HG02840 (cell line): ENCODE results near the gene PDS5B.

Experiments used
- ATAC-seq: cut with Tn5 transposase; IDR thresholded peaks from one replicate; pipeline ENCODE4 v1.9.1; 2021; ENCODE audit warnings: mild to moderate bottlenecking, moderate library complexity, moderate number of reproducible peaks; ENCODE audit not compliant: unreplicated experiment, low FRiP score

The PDS5B gene

DNA sequence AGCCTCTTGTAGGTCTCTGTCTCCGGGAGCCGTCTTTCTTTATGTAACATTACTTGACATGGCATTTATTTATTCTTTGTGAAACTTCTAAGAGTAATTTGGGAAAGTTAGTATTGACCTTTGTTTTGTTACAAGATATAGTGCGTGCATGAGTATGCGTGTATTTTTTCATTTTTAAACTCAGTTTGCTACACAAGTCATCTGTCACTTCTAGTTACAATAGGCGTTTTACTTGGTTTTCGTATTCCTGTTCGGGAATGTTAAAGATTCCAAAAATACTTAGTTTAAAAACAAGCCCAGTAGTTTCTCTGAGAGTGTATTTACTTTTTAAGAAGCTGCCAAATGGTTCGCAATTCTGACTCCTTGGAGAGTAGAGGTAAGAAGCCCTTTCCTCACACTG lies 3.2 kb downstream of the PDS5B start:
- ATAC-seq: no peak

DNA sequence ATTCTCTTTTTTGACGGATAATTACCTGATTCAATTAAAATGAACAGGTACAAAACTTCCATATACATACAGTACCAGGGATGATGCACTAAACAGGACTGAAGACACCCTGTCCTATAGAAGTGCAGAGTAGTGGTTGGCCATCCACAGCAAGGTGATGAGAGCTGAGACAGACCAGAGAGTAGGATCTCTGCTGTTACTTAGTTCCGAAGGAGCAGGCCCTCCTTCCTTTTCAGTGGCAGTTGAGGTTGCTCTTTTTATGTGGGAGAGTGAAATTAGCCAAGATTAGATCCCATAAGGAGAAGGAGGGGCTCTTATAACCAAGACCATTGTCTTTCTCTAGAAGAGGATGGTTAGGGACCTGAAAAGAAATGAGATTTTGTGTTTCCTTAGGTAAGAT lies 4.0 kb downstream of the PDS5B start:
- ATAC-seq: no peak

DNA sequence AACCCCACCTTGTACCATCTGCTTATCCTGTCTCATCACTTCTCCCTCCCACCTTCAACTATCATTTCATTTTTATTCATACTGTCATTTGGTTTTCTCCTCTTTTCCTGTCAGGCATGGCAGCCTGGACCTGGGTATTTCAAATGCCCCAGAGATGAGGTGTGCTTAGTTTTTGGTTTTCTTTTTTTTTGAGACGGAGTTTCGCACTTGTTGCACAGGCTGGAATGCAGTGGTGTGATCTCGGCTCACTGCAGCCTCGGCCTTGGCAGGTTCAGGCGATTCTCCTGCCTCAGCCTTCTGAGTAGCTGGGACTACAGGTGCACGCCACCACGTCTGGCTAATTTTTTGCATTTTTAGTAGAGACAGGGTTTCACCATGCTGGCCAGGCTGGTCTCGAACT lies 5.8 kb downstream of the PDS5B start:
- no peak for ATAC-seq

DNA sequence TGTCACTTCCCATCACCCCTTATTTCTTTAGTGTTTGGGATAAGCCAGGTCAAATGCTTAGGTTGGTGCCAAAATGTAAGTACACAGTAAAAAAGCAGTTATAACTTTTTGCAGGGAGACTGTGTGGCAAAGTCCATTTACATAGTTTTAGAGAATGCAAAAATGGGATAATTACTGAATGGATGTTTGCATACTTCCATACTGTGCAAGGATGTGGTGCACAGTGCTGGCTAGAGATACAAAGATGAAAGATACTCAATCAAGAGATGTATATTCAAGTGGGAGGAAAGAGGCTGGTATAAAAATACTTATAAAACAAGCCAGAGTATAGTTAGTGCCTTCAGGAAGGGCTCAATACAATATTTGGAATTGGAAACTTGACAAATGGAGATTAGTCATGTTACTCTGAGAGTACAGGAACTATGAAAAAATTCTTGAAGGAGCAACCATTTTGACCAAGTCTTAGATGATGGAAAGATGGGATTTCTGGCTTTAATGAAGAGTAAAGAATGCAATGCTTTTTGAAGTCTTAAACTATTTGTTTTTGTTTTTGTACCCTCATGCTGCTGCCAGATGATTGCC lies 8.0 kb downstream of the PDS5B start:
- ATAC-seq: no peak

DNA sequence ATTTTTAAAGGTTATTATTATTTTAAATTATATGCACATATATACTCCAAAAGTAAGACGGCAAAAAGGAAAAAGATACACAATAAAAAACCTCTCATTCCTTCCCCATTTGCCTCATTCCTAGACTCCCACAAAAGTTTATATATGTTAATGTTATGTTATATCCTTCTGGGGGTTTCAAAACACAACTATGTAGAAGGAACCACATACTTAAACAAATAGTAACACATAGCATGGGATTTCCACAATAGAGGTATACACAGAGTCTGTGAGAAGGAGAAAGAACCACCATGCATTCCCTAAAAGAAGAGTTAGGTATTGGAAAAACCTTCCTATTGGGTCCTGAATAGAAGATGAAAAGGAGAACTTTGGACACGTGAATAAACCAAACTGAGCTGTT lies 9.1 kb downstream of the PDS5B start:
- no peak for ATAC-seq

DNA sequence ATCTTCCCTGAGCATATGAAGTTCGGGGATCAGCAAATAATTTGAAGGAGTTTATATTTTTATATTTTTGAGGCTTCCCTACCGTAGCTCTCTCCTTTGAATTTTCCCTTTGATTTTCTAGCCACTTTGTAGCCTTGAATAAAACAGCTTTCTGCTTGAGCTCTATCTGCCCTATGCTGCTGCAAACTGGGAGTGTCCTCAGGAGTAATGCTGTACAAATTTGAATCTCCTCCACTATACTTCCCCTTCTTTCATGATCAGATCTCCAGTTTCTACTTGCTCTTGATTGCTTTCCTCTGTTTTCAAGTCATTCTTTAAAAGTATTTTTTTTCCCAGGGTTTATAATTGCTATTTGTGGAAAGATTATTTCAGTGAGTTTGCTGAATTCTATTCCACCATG lies 14.6 kb downstream of the PDS5B start:
- no peak for ATAC-seq

DNA sequence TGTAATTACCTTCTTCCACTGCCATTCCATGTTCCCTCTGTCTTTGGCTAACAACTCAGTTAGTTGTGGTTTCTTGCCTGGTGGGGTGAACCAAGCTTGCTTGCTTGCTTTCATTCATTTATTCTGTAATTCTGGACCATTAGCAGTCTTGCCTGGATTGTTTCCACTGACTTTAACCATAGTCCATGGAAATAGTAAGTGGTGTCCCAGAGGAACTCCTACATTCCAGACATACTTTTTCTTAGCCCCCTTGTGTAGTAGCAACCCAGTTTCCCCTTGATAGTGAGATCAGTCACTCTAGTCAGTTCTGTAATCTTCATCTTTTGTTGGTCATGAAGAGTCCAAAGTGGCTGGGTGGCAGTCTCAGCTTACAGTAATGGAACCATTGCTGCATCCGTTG lies 23.2 kb downstream of the PDS5B start:
- no peak for ATAC-seq

DNA sequence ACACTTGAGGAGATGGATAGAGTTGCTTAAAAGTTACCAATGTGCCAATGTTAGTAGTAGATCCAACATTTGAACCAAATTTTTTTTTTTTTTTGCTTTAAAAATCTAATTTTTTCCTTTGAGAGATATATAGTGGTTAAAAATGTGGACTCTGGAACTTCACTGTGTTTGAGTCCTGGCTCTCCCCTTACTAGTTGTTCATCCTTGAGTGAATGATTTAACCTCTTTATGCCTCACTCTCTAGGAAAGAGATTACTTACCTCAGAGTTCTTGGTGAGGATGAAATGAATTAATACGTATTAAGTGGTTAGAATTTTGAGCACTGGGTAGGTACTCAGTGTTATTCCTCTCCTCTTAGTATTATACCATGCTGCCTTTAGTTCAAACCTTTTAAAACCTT lies 24.3 kb downstream of the PDS5B start:
- no peak for ATAC-seq

DNA sequence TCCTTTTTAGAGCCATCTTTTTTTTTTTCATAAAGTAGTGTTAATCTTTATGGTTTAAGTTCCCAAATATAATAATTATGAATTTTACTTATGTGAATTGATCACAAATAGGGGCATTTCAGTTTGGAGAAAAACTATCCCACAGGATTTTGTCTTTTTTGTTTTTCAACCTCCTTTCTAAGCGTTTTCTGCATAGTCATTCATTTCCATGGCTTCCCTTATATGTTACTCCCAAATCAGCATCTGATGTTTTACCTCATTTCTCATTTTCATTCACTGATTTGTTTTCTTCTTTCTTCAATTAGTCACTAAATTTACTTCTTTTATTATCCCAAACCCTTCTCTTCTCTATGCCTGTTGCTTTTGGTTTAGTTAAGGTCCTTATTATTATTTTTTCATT lies 24.7 kb downstream of the PDS5B start:
- no peak for ATAC-seq

DNA sequence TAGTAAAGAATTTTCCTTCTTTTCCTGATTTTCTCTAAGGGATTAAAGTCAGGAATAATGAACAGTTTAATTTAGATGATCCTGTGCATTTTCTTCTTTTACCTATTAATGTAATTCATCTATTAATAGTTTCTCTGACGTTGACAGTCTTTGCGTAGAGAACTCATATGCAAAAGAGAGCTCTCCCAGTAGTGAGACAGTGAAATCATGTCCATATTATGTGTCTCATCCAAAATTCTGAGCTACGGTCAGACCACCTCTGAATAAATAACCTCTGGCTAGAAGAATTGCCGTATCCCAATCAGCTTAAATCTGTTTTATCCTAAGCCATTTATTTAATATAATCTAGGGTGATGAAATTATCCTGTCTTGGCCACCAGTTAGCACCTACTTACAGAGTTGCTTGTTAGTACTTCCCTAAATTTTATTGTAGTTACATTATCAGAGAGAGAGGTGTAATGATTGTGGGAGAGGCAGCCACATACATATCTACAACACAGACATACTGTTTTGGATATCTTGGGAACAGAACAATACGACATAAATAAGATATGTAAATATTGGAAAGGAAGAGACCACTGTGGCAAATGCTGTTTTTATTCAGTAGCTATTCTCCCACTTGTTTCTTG lies 30.7 kb downstream of the PDS5B start:
- ATAC-seq: no peak

DNA sequence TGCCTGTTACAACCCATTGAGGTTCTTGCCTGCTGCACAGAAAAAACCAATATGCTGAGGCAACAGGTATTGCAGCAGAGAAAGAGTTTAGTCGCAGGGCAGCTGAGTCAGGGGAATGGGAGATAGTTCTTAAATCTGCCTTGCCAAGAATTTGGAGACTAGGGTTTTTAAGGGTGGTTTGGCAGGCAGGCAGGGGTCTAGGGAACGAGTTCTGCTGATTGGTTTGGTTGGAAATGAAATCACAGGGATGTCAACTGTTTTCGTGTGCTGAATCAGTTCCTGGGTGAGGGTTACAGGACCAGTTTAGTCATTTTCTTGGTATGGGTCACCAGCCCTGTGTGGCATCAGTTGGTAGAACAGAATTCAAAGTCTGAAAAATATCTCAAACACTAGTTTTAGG lies 36.6 kb downstream of the PDS5B start:
- ATAC-seq: no peak

DNA sequence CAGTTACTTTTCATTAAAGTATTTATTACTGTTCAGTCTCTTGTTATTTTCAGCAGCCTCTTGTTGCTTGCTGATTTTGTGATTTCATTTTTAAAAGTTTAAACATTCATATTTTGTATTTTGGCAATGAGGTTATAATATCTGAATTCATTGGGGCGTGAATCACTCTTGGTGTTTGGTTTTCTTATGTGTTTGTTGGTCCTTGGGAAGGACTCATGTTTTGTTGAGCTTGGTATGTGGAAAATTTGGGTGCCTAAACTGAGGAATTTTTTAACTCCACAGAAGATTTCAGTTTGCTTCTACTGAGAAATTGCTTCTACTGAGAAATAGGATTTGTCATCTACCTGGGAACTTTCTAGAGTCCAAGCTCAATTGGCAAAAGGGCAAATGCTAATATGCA lies 38.2 kb downstream of the PDS5B start:
- ATAC-seq: no peak

DNA sequence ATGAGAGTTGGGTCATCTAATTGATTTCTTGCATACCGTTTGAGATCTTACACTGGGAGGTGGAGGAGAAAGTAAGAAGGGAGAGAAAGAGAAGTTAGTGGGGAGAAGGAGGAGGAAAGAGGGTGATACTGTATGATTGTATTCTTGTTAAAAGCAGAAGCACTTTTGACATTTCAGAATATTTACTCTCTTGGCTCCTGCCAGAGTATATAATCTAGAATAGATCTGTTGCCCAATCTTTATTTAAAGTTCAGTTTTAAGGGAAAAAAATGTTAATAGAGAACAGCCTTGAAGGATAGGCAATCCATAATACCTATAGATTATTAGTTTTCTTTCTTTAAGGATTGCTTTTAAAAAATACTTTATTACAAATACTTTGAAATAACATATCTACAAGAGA lies 41.5 kb downstream of the PDS5B start:
- no peak for ATAC-seq

DNA sequence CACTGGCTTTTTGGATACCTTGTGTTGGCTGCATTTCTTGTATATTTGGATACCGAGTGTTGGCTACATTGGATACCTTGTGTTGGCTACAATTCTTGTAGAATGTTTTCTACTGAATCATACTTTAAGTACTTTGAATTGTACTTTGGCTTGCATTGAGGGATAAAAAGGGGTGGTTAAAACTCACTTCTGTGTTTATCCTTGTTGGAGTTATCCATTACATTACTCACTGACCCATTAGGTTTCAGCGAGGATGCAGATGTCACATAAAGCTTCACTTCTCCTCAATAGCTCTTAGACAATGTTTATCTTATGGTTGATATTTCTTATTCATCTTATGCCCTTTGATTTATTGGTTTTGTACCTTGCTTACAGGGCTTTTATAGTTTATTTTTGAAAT lies 43.1 kb downstream of the PDS5B start:
- no peak for ATAC-seq

DNA sequence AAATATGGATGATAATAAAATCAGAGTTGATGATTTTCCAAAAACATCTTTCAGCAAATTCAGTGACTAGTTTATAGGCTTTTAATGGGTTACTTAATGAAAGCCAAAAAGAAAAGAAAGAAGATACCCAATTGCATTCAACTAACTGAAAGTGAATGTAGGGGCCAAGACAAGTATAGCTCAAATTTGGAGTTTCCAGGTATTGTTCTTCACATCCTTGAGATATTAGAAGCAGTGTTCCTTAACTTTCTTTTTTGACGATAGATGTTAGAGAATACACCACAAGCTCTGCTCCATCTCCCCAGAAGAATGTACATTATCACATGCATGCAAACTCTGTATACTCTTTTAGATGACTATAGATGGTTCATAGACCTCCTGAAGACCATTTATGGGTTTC lies 43.6 kb downstream of the PDS5B start:
- no peak for ATAC-seq

DNA sequence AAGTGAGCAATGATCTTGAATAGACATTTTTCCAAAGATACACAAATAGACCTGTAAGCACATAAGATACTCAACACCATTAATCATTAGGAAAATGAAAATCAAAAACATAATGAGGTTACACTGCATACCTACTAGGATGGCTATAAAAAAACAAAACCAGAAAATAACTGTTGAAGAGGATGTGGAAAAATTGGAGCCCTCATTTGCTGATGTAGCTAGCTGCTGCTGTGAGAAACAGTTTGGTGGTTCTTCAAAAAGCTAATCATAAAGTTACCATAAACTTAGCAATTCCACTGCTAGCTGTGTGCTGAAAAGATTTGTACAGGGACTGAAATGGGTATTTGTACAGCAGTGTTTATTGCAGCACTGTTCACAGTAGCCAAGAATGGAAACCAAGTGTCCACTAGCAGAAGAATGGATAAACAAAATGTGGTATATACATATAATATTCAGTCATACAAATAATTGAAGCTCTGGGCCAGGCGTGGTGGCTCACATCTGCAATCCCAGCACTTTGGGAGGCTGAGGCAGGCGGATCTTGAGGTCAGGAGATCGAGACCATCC lies 46.2 kb downstream of the PDS5B start:
- ATAC-seq: no peak

DNA sequence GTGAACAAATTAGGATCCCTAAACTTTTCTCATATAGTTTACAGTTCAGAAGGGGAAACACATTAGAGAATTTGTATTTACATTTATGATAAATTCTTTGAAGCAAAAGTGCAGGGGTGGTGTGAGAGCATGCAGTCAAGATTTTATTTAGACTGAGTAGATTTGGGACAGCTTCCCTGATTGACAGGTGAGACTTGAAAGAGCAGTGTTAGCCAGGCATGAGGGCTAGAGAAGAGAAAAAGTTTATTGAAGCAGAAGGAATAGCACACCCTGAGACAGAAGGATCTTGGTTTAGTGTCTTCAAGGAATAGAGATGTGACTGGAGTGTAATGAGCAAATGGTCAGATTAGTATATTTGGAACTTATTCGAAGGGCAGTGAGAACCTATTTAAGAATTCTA lies 50.5 kb downstream of the PDS5B start:
- no peak for ATAC-seq

DNA sequence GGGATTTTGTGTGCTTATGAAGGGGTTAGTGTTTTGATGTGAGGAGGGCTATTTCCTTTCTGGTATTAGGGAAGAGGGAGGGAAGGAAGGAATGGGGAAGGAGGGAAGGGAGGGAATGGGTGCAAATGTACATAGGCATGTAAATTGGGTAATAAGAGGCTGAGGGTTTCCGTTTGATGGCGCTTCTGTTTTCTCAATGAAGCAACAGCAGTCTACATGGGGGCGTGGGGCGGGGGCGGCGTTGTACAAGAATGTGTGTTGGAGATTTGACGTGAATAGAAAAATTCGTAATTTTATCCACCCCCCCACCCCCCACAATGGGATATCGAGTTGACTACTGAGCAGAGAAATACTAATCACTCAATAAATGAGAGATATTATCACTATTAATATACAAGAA lies 52.5 kb downstream of the PDS5B start:
- ATAC-seq: no peak

DNA sequence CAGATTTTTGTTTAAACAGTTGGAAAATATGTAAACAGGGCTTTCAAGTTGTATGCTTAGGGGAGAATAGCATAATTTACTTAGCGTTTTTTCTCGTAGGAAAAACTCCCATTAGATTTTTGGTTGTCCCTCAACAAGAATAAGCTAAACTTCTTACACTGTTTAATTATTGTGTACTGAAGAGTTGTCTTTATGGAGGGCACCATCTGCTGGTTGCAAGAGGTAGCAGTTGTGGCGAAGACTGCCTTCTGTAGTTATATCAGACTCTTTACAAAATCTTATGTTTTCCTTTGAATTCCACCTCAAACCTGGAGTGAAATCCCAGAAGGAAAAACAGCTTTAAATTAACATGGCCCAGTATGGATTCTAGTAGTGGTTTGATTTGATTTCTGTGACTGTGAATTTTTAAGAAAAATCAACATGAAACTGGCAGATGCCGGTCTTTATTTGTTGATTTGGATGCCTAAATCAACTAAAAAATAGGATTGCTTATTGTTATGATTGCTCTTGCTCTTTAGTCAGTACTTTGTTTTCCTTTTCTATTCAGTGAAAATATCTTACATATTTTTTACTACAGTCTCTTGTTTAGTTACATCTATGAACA lies 53.4 kb downstream of the PDS5B start:
- ATAC-seq: no peak

DNA sequence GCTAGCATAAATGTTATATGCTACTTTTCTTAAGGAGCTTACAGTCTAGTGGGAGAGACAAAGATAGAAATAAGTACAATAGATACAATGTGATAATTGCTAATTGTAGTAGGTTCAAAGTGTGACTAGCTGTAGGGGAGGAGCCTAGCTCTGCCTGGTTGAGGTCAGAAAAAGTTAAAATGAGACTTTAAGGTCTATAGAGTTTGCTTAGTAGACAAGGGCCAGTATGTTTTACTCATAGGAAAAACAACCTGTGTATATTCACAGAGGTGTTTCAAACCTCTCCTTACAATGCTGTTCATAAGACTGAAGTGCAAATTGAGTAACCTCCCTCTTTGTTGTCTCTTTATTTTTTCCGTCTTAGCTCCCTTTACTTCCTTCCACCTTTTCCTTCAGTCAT lies 56.1 kb downstream of the PDS5B start:
- ATAC-seq: no peak

DNA sequence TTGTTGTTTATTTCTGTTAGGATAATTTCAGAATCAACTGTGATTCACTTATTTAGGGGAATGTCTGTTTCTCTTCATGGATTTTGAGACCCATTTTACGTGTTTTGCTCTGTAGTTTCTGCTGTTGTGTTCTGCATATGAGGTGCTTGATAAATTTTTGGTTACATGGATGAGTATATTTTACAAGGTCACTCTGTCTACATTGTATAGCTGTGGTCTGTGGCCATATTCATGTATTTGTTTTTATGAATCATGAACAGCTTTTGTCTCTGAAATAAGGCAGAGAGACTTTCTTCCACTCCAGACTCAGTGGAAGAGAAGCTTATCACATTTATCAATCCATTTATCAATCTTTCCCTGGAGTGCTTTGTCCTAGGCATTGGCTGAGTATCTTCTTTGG lies 56.6 kb downstream of the PDS5B start:
- no peak for ATAC-seq

DNA sequence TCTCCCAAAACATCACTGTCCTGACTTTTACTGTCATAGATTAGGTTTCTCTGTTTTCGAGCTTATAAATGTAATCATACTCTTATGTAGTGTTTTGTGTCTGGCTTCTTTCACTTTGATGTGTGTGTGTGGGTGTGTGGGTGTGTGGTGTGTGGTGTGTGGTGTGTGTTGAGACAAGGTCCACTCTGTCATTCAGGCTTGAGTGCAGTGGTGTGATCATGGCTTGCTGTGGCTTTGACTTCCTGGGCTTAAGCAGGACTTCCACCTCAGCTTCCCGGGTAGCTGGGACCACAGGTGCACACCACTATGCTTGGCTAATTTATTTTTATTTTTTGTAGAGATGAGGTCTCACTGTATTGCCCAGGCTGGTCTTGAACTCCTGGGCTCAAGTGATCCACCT lies 59.6 kb downstream of the PDS5B start:
- no peak for ATAC-seq
